Type B pancreatic cell (in vitro differentiated cells): ENCODE measurements around the gene FNIP1. TPM values are rescaled to one million over a fixed set of nuclear protein-coding genes. Genes with fewer than 3 reads are reported as not detected.
"Not testable (repeated sequence)": the region's sequence is repeated elsewhere in the genome, so short reads cannot be mapped to it uniquely, and the experiment has no call there.

ENCODE experiments used
- DNase-seq: peaks from one replicate; pipeline ENCODE4 v3.0.0; 2021; ENCODE audit warnings: mixed read lengths; ENCODE audit not compliant: unreplicated experiment; ENCODE audit errors: extremely low spot score
- H3K27ac Mint-ChIP-seq: 2 replicates; pipeline ENCODE4 v1.8.0; 2021; ENCODE audit warnings: mild to moderate bottlenecking, mixed read lengths
- H3K27me3 Mint-ChIP-seq: 2 replicates; pipeline ENCODE4 v1.8.0; 2021; ENCODE audit warnings: mixed read lengths
- H3K36me3 Mint-ChIP-seq: 2 replicates; pipeline ENCODE4 v1.8.0; 2021; ENCODE audit warnings: mixed read lengths
- H3K4me1 Mint-ChIP-seq: one replicate; pipeline ENCODE4 v1.8.0; 2021; ENCODE audit warnings: mixed read lengths; ENCODE audit not compliant: unreplicated experiment
- H3K4me3 Mint-ChIP-seq: 2 replicates; pipeline ENCODE4 v1.8.0; 2021; ENCODE audit warnings: mild to moderate bottlenecking, mixed read lengths
- H3K9me3 Mint-ChIP-seq: 2 replicates; pipeline ENCODE4 v1.8.0; 2021; ENCODE audit warnings: mixed read lengths
- total RNA-seq: library from RNA; stranded (reverse); gene quantifications from 2 replicates; pipeline ENCODE4 v1.2.1, GENCODE V29; 2021; ENCODE audit warnings: low replicate concordance
- TF ChIP-seq, protein P1 (sequence below): fragments of 200-600 bp; sonication (generic); conservative IDR thresholded peaks from 2 replicates; pipeline ENCODE4 v1.5.0; 2021; ENCODE audit warnings: antibody characterized with exemption, mild to moderate bottlenecking

The FNIP1 gene
- total RNA-seq, 1 donor from 2014 or later, result 32.4 TPM

DNA sequence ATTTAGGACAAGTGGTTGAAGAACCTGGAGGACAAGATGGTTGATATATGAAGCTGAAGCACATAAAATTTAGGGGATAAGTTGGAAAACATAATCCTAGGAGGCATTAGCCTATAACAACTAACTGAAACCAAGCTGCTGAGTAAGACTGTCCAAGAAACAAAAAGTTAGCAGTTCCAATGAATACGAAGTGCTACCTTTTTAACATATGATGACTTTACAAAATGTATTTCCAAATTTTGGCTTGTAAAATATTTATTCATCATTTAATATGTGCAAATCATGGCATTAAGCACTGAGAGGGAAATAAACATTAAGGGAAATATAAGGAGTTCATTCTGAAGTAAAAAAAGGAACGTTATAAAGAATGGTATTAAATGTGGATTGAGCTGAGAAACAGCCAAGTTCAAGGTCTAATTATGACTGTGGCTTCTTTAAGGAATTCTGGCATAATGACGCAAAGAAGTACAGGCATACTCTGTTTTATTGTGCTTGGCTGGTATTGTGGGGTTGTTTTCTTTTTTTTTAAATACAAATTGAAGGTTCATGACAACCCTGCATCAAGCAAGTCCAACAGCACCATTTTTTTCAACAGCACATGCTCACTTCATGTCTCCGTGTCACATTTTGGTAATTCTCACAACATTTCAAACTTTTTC is 169.5 kb downstream of the FNIP1 start:
- Mint-ChIP-seq H3K36me3 (peaks cover 17% of the 10 kb centered on the region), H3K4me1 (peaks cover 4% of the 10 kb centered on the region), H3K27ac (no peak overlapping the region), H3K9me3 (no peaks in the 10 kb centered on the region), H3K4me3 (no peak overlapping the region), H3K27me3 (no peaks in the 10 kb centered on the region)
- DNase-seq, result no peak
- TF ChIP-seq, protein P1, sequence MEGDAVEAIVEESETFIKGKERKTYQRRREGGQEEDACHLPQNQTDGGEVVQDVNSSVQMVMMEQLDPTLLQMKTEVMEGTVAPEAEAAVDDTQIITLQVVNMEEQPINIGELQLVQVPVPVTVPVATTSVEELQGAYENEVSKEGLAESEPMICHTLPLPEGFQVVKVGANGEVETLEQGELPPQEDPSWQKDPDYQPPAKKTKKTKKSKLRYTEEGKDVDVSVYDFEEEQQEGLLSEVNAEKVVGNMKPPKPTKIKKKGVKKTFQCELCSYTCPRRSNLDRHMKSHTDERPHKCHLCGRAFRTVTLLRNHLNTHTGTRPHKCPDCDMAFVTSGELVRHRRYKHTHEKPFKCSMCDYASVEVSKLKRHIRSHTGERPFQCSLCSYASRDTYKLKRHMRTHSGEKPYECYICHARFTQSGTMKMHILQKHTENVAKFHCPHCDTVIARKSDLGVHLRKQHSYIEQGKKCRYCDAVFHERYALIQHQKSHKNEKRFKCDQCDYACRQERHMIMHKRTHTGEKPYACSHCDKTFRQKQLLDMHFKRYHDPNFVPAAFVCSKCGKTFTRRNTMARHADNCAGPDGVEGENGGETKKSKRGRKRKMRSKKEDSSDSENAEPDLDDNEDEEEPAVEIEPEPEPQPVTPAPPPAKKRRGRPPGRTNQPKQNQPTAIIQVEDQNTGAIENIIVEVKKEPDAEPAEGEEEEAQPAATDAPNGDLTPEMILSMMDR, result no peak

DNA sequence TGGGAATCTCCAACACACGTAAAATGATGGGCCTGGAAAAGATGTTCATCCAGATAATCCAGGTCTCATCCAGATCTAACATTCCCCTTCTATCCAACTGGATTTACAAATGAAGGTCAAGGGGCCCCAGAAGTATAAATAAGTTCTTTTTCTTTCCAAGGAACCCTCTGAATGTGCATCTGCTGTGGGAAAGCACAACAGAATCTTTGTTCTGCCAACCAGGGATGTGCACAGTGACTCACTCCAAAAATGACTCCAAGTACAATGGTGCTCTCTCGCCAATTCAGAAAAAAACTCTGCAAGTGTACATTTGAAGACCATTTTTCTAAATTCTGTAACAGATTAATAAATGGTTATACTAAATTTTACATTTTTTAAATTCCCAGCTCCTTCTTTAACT is 174.2 kb downstream of the FNIP1 start:
- H3K4me3 Mint-ChIP-seq, result no peak overlapping the region
- no peak for DNase-seq
- peaks cover 9% of the 10 kb centered on the region for H3K4me1 Mint-ChIP-seq
- H3K27ac Mint-ChIP-seq, result no peak overlapping the region
- no peaks in the 10 kb centered on the region for H3K27me3 Mint-ChIP-seq
- TF ChIP-seq, protein P1, result no peak
- no peaks in the 10 kb centered on the region for H3K9me3 Mint-ChIP-seq
- H3K36me3 Mint-ChIP-seq, result peaks cover 17% of the 10 kb centered on the region

DNA sequence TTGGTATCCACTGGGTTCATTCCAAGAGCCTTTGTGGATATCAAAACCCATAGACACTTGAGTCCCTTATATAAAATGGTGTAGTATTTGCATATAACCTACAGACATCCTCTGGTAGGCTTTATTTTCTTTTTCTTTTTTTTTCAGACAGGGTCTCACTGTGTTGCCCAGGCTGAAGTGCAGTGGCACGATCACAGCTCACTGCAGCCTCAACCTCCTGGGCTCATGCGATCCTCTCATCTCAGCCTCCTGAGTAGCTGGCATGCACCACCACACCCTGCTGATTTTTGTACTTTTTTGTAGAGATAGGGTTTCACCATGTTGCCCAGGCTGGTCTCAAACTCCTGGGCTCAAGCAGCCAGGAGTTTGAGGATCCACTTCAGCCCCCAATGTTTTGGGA is 175.7 kb downstream of the FNIP1 start:
- H3K27ac Mint-ChIP-seq, H3K9me3 Mint-ChIP-seq, H3K4me1 Mint-ChIP-seq, H3K27me3 Mint-ChIP-seq, DNase-seq, H3K4me3 Mint-ChIP-seq: not testable (repeated sequence)
- peaks cover 14% of the 10 kb centered on the region for H3K36me3 Mint-ChIP-seq

DNA sequence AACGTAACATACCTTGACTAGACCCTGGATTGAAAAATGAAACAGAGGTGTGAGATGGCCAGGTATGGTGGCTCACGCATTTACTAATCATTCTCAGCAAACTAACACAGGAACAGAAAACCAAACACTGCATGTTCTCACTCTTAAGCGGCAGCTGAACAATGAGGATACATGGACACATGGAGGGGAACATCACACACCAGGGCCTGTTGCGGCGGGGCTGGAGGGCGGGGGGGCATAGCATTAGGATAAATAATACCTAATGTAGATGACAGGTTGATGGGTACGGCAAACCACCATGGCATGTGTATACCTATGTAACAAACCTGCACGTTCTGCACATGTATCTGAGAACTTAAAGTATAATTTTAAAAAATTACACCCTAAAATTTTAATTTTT is 177.7 kb downstream of the FNIP1 start:
- DNase-seq, result no peak
- TF ChIP-seq, protein P1, result no peak
- Mint-ChIP-seq H3K4me3 (no peak overlapping the region), H3K36me3 (peaks cover 6% of the 10 kb centered on the region), H3K27me3 (no peaks in the 10 kb centered on the region), H3K9me3 (no peaks in the 10 kb centered on the region), H3K27ac (no peak overlapping the region), H3K4me1 (peaks cover 4% of the 10 kb centered on the region)

DNA sequence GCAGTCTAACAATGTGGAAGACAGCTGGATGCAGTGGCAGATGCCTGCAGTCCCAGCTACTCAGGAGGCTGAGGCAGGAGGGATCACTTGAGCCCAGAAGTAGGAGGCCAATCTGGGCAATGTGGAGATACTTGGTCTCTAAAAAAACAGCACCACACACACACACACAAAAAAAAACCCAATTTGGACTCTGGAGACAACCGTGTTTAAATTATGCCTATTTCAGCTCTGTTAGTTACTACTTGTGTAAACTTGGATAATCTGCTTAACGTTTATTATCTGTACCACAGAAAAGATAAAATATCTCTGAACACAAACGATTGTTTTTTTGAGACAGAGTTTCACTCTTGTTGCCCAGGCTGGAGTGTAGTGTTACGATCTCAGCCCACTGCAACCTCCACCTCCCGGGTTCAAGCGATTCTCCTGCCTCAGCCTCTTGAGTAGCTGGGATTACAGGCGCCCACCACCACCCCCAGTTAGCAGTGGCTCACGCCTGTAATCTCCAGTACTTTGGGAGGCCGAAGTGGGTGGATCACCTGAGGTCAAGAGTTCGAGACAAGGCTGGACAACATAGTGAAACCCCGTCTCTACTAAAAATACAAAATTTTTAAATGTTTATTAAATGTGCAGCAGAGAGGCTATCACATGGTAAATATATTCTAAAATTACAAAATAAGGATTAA is 179.5 kb downstream of the FNIP1 start:
- TF ChIP-seq, protein P1, result no peak
- Mint-ChIP-seq H3K36me3 (no peaks in the 10 kb centered on the region), H3K27me3 (no peaks in the 10 kb centered on the region), H3K4me1 (peaks cover 4% of the 10 kb centered on the region), H3K4me3 (no peak overlapping the region), H3K27ac (no peak overlapping the region), H3K9me3 (no peaks in the 10 kb centered on the region)
- DNase-seq, result no peak

DNA sequence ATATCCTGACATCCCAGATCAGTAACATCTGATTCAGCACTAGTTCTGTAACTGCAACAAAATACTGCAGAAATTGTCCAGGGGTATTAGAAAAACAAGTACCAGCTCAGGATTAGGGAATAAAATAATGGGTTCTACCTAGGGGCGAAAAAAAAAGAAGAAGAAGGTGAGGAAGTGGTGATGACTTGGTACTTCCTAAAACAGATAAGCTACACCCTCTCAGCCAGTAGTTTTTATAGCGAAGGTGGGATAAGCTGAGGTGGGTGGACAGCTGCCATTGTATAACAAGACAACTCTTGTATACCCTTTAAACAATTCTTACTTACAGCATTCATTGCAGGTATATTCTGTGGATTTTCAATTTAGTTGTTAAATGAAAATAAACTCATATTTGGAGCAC is 180.9 kb downstream of the FNIP1 start:
- Mint-ChIP-seq H3K36me3 (no peaks in the 10 kb centered on the region), H3K27me3 (no peaks in the 10 kb centered on the region), H3K9me3 (no peaks in the 10 kb centered on the region), H3K4me1 (peaks cover 4% of the 10 kb centered on the region), H3K27ac (no peak overlapping the region), H3K4me3 (no peak overlapping the region)
- TF ChIP-seq, protein P1, result no peak
- no peak for DNase-seq
